Gastrocnemius medialis (tissue), 4 donors: ENCODE results near the gene TFDP2. TPM values are rescaled to one million over a fixed set of nuclear protein-coding genes. Genes with fewer than 3 reads are reported as not detected.

ENCODE experiments used
- ATAC-seq, 2 donors: fragments of 150-250 bp; one replicate each; pipeline ENCODE4 v1.9.1; 2016
- DNase-seq, 2 donors: peaks; one replicate each; pipeline ENCODE4 v3.0.0-alpha.2; 2019
- H3K27ac ChIP-seq, 4 donors: fragments of 200-600 bp; sonication (generic); 1 replicate in 1 of 4; 2 replicates in 3 of 4; pipeline ENCODE4 v1.5.1; 2016 to 2018; ENCODE audit warnings: mild to moderate bottlenecking in 2 of 4, moderate library complexity in 1 of 4
- H3K27me3 ChIP-seq, 3 donors: fragments of 200-600 bp; sonication (generic) in 2 of 3; 1 replicate in 1 of 3; 2 replicates in 2 of 3; pipeline versions ENCODE4 v1.5.1 to v1.6.0; 2016 to 2019; ENCODE audit warnings: mild to moderate bottlenecking in 1 of 3, moderate library complexity in 1 of 3
- H3K36me3 ChIP-seq, 2 donors: fragments of 200-600 bp; sonication (generic) in 1 of 2; one replicate each; pipeline ENCODE4 v1.5.1; 2017 to 2018
- H3K4me1 ChIP-seq, 2 donors: fragments of 200-600 bp; sonication (generic) in 1 of 2; one replicate each; pipeline ENCODE4 v1.5.1; 2016 to 2017; ENCODE audit warnings: mild to moderate bottlenecking in 2 of 2
- H3K4me3 ChIP-seq, 4 donors: fragments of 200-600 bp; sonication (generic) in 3 of 4; 1 replicate in 1 of 4; 2 replicates in 3 of 4; pipeline ENCODE4 v1.5.1; 2016 to 2019; ENCODE audit warnings: mild to moderate bottlenecking in 2 of 4
- H3K9me3 ChIP-seq, 3 donors: fragments of 200-600 bp; sonication (generic) in 2 of 3; 1 replicate in 1 of 3; 2 replicates in 2 of 3; pipeline ENCODE4 v1.5.1; 2016 to 2019
- POLR2A ChIP-seq, 2 donors: fragments of 450-650 bp; IDR thresholded peaks; one replicate each; pipeline ENCODE4 v1.6.1; 2017; ENCODE audit warnings: antibody characterized with exemption in 2 of 2, mild to moderate bottlenecking in 2 of 2, moderate library complexity in 2 of 2
- in situ Hi-C, 4 donors: fragments of 200-750 bp; cut with MboI; loops; one replicate each; pipeline versions ENCODE4 v1.15.0 to v1.8.0; 2017; ENCODE audit warnings: low sequenced_read_pairs in 4 of 4
- intact Hi-C: fragments of 100-400 bp; cut with DNase I; formaldehyde crosslinking; loops from one replicate; pipeline ENCODE4 v1.15.1; 2023; ENCODE audit warnings: low total_unique reads
- total RNA-seq, 4 donors: library from RNA; depleted of rRNA; stranded (reverse); fragments of >200 nt; gene quantifications; one replicate each; pipeline versions ENCODE4 v1.1.0 to v1.2.3, GENCODE V29; 2016
- TF ChIP-seq, protein P1 (sequence below), 5 experiments: fragments of 450-650 bp in 3 of 5; fragments of 200-600 bp in 2 of 5; sonication (generic) in 2 of 5; IDR thresholded peaks in 4 of 5; conservative IDR thresholded peaks in 1 of 5; 1 replicate in 4 of 5; 2 replicates in 1 of 5; pipeline ENCODE4 v1.5.1; 2016 to 2019; ENCODE audit warnings: antibody characterized with exemption in 5 of 5, mild to moderate bottlenecking in 3 of 5, moderate library complexity in 3 of 5

Gene TFDP2
- total RNA-seq, 4 donors from 2014 or later = 43.0 to 125 (median 52.4) TPM

DNA sequence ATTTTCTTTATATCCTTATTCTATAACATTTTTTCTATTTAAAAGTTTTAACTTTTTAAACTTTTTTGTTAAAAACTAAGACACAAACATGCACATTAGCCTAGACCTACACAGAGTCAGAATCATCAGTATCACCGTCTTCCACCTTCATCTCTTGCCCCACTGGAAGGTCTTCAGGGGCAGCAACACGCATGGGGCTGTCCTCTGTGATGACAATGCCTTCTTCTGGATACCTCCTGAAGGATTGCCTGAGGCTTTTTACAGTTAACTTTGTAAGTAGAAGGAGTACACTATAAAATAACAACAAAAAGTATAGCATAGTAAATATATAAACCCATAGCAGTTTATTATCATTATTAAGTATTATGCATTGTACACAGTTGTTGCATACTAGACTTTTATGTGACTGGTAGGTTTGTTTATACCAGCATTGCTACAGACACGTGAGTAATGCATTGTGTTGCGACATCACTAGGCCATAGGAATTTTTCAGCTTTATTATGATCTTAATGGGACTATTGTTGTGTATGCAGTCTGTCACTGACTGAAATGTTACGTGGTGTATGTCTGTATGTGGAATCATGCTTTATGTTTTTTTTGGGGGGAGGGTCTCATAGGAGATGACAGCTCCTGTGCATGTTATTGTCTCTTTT, 254.7 kb downstream of the TFDP2 start:
- Histone ChIP-seq H3K27me3 (no peaks in the 10 kb centered on the region), H3K4me1 (no peaks in the 10 kb centered on the region), H3K27ac (no peak overlapping the region), H3K36me3 (no peaks in the 10 kb centered on the region), H3K4me3 (no peak overlapping the region), H3K9me3 (no peaks in the 10 kb centered on the region)
- DNase-seq = no peak
- in situ Hi-C loops (loop anchor here in 1 of 4 donors (25.0 kb wide), 1 partner anchor 582 kb away; no protein-coding TSS in a partner anchor), intact Hi-C loops (no loop called here)
- no peak for TF ChIP-seq POLR2A (IDR thresholded peaks at IDR 0.05)
- TF ChIP-seq, protein P1, sequence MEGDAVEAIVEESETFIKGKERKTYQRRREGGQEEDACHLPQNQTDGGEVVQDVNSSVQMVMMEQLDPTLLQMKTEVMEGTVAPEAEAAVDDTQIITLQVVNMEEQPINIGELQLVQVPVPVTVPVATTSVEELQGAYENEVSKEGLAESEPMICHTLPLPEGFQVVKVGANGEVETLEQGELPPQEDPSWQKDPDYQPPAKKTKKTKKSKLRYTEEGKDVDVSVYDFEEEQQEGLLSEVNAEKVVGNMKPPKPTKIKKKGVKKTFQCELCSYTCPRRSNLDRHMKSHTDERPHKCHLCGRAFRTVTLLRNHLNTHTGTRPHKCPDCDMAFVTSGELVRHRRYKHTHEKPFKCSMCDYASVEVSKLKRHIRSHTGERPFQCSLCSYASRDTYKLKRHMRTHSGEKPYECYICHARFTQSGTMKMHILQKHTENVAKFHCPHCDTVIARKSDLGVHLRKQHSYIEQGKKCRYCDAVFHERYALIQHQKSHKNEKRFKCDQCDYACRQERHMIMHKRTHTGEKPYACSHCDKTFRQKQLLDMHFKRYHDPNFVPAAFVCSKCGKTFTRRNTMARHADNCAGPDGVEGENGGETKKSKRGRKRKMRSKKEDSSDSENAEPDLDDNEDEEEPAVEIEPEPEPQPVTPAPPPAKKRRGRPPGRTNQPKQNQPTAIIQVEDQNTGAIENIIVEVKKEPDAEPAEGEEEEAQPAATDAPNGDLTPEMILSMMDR (IDR thresholded peaks at IDR 0.05 in 4 of 5, conservative IDR thresholded peaks at IDR 0.05 in 1 of 5) = no peak
- ATAC-seq = no peak

Other genes starting within 250 kb of the TFDP2 start
- 10 to 100 TPM in 1 of 4 donors, 1 to 10 TPM in 3; 1.8 to 61.8 (median 5.7) TPM for gene GK5, start 76.0 kb upstream of the TFDP2 start, total RNA-seq